Ishikawa (cell line): ENCODE results near the gene ARHGEF4.

Source experiments
- CEBPB ChIP-seq: IDR thresholded peaks from 2 replicates; pipeline ENCODE4 v1.6.1; 2012
- CREB1 ChIP-seq: IDR thresholded peaks from 2 replicates; pipeline ENCODE4 v1.6.1; 2012; ENCODE audit warnings: low read depth
- EGR1 ChIP-seq: IDR thresholded peaks from 2 replicates; pipeline ENCODE4 v1.6.1; 2012
- EP300 ChIP-seq: IDR thresholded peaks from 2 replicates; pipeline ENCODE4 v1.6.1; 2012; ENCODE audit warnings: borderline replicate concordance
- FOXM1 ChIP-seq: IDR thresholded peaks from 2 replicates; pipeline ENCODE4 v1.6.1; 2012; ENCODE audit warnings: low read depth, borderline replicate concordance
- RAD21 ChIP-seq: IDR thresholded peaks from 2 replicates; pipeline ENCODE4 v1.6.1; 2012; ENCODE audit warnings: low read depth
- TAF1 ChIP-seq: IDR thresholded peaks from 2 replicates; pipeline ENCODE4 v1.6.1; 2012; ENCODE audit warnings: low read depth, mild to moderate bottlenecking
- TEAD4 ChIP-seq: IDR thresholded peaks from 2 replicates; pipeline ENCODE4 v1.6.1; 2012
- YY1 ChIP-seq: IDR thresholded peaks from 2 replicates; pipeline ENCODE4 v1.6.1; 2012; ENCODE audit warnings: low read depth
- ZBTB7A ChIP-seq: IDR thresholded peaks from 2 replicates; pipeline ENCODE4 v1.6.1; 2012; ENCODE audit warnings: low read depth
- TF ChIP-seq, protein P1 (sequence below): IDR thresholded peaks from 2 replicates; pipeline ENCODE4 v1.6.1; 2012; ENCODE audit warnings: low read depth, mild to moderate bottlenecking
- TF ChIP-seq, protein P2 (sequence below): IDR thresholded peaks from 2 replicates; pipeline ENCODE4 v1.6.1; 2012
- TF ChIP-seq, protein P3 (sequence below): IDR thresholded peaks from 2 replicates; pipeline ENCODE4 v1.6.1; 2012

DNA sequence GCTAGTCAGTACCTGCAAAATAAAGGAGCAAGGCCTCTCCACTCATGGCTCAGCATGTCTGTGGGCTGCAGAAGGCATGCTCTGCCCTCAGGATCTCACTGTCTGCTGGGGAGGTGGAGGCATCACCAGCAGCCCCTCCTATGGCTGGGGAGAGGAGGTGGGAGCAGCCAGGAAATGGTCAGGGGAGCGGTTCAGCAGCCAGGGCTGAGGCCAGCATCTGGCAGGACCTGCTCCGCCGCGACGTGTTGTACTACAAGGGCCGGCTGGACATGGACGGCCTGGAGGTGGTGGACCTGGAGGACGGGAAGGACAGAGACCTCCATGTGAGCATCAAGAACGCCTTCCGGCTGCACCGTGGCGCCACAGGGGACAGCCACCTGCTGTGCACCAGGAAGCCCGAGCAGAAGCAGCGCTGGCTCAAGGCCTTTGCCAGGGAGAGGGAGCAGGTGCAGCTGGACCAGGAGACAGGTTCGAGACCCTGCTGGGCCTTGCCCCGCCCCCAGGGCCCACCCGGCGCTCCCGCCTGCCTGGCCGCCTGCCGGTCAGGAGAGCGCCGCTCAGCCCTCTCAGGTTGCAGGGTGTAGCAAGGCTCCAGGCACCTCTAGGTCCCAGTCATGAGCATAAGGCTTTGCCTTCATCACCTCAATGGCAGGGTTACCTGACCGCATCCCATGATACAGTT, 207.5 kb downstream of the ARHGEF4 start:
- TF ChIP-seq, protein P1, sequence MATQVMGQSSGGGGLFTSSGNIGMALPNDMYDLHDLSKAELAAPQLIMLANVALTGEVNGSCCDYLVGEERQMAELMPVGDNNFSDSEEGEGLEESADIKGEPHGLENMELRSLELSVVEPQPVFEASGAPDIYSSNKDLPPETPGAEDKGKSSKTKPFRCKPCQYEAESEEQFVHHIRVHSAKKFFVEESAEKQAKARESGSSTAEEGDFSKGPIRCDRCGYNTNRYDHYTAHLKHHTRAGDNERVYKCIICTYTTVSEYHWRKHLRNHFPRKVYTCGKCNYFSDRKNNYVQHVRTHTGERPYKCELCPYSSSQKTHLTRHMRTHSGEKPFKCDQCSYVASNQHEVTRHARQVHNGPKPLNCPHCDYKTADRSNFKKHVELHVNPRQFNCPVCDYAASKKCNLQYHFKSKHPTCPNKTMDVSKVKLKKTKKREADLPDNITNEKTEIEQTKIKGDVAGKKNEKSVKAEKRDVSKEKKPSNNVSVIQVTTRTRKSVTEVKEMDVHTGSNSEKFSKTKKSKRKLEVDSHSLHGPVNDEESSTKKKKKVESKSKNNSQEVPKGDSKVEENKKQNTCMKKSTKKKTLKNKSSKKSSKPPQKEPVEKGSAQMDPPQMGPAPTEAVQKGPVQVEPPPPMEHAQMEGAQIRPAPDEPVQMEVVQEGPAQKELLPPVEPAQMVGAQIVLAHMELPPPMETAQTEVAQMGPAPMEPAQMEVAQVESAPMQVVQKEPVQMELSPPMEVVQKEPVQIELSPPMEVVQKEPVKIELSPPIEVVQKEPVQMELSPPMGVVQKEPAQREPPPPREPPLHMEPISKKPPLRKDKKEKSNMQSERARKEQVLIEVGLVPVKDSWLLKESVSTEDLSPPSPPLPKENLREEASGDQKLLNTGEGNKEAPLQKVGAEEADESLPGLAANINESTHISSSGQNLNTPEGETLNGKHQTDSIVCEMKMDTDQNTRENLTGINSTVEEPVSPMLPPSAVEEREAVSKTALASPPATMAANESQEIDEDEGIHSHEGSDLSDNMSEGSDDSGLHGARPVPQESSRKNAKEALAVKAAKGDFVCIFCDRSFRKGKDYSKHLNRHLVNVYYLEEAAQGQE, result no peak
- TF ChIP-seq EP300 (no peak), RAD21 (no peak), YY1 (no peak), FOXM1 (no peak), CREB1 (no peak), TEAD4 (no peak), ZBTB7A (no peak), TAF1 (no peak), CEBPB (no peak), EGR1 (no peak)
- TF ChIP-seq, protein P2, sequence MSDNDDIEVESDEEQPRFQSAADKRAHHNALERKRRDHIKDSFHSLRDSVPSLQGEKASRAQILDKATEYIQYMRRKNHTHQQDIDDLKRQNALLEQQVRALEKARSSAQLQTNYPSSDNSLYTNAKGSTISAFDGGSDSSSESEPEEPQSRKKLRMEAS, result no peak
- TF ChIP-seq, protein P3, sequence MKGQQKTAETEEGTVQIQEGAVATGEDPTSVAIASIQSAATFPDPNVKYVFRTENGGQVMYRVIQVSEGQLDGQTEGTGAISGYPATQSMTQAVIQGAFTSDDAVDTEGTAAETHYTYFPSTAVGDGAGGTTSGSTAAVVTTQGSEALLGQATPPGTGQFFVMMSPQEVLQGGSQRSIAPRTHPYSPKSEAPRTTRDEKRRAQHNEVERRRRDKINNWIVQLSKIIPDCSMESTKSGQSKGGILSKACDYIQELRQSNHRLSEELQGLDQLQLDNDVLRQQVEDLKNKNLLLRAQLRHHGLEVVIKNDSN, result no peak
